H9 (cell line): ENCODE results near the gene IL21R. TPM values are rescaled to one million over a fixed set of nuclear protein-coding genes. Genes with fewer than 3 reads are reported as not detected.

ENCODE experiments used
- DNase-seq: peaks from one replicate; pipeline ENCODE4 v3.0.0-alpha.2; 2017
- H2AFZ ChIP-seq: one replicate; pipeline ENCODE4 v1.6.1; 2013; ENCODE audit warnings: mild to moderate bottlenecking, low read length, control low read depth, moderate library complexity
- H2AK5ac ChIP-seq: 2 replicates; pipeline ENCODE4 v1.6.1; 2013; ENCODE audit warnings: low read length, control low read depth, mixed read lengths; ENCODE audit not compliant: insufficient read length
- H2BK120ac ChIP-seq: one replicate; pipeline ENCODE4 v1.6.1; 2013; ENCODE audit warnings: low read depth, mild to moderate bottlenecking, low read length, control low read depth, inconsistent platforms; ENCODE audit not compliant: poor library complexity, severe bottlenecking
- H2BK12ac ChIP-seq: 2 replicates; pipeline ENCODE4 v1.6.1; 2013; ENCODE audit warnings: low read length, control low read depth, mixed read lengths, low read depth; ENCODE audit not compliant: insufficient read length
- H2BK15ac ChIP-seq: 2 replicates; pipeline ENCODE4 v1.6.1; 2013; ENCODE audit warnings: low read depth, low read length, control low read depth
- H2BK20ac ChIP-seq: one replicate; pipeline ENCODE4 v1.6.1; 2013; ENCODE audit warnings: low read depth, mild to moderate bottlenecking, low read length, control low read depth, inconsistent platforms; ENCODE audit not compliant: poor library complexity, severe bottlenecking
- H2BK5ac ChIP-seq: 2 replicates; pipeline ENCODE4 v1.6.1; 2013; ENCODE audit warnings: low read length, control low read depth, mixed read lengths; ENCODE audit not compliant: insufficient read length
- H3K14ac ChIP-seq: 2 replicates; pipeline ENCODE4 v1.6.1; 2013; ENCODE audit warnings: low read length, control low read depth; ENCODE audit not compliant: insufficient read depth
- H3K18ac ChIP-seq: 2 replicates; pipeline ENCODE4 v1.6.1; 2013; ENCODE audit warnings: low read depth, mild to moderate bottlenecking, mixed read lengths, low read length, control low read depth; ENCODE audit not compliant: insufficient read length
- H3K23ac ChIP-seq: 2 replicates; pipeline ENCODE4 v1.6.1; 2013; ENCODE audit warnings: low read length, control low read depth, mixed read lengths, low read depth; ENCODE audit not compliant: insufficient read length
- H3K23me2 ChIP-seq: 2 replicates; pipeline ENCODE4 v1.6.1; 2013; ENCODE audit warnings: low read depth, mild to moderate bottlenecking, mixed read lengths, low read length, control low read depth; ENCODE audit not compliant: insufficient read length, poor library complexity, severe bottlenecking
- H3K27ac ChIP-seq: 2 replicates; pipeline ENCODE4 v1.5.1; 2013; ENCODE audit warnings: low read length, control low read depth, mixed read lengths, low read depth; ENCODE audit not compliant: insufficient read length
- H3K27me3 ChIP-seq: 2 replicates; pipeline ENCODE4 v1.6.1; 2013; ENCODE audit warnings: low read length, control low read depth, inconsistent platforms; ENCODE audit not compliant: insufficient read depth
- H3K4ac ChIP-seq: 2 replicates; pipeline ENCODE4 v1.6.1; 2013; ENCODE audit warnings: low read depth, mild to moderate bottlenecking, control low read depth, inconsistent platforms, low read length, moderate library complexity
- H3K4me1 ChIP-seq: 2 replicates; pipeline ENCODE4 v1.6.1; 2013; ENCODE audit warnings: low read length, control low read depth, inconsistent platforms; ENCODE audit not compliant: insufficient read depth
- H3K4me2 ChIP-seq: 2 replicates; pipeline ENCODE4 v1.6.1; 2013; ENCODE audit warnings: low read length, control low read depth, mixed read lengths; ENCODE audit not compliant: insufficient read length, insufficient read depth
- H3K56ac ChIP-seq: 2 replicates; pipeline ENCODE4 v1.6.1; 2013; ENCODE audit warnings: low read depth, mild to moderate bottlenecking, mixed read lengths, low read length, control low read depth; ENCODE audit not compliant: insufficient read length
- H3K79me1 ChIP-seq: 2 replicates; pipeline ENCODE4 v1.6.1; 2013; ENCODE audit warnings: low read depth, mild to moderate bottlenecking, moderate library complexity, low read length, control low read depth, inconsistent platforms; ENCODE audit not compliant: insufficient read depth, poor library complexity, severe bottlenecking
- H3K79me2 ChIP-seq: 2 replicates; pipeline ENCODE4 v1.6.1; 2013; ENCODE audit warnings: low read length, control low read depth, inconsistent platforms; ENCODE audit not compliant: insufficient read depth
- H3K9ac ChIP-seq: 2 replicates; pipeline ENCODE4 v1.6.1; 2013; ENCODE audit warnings: low read length, control low read depth, mixed read lengths; ENCODE audit not compliant: insufficient read length; ENCODE audit errors: extremely low read depth
- H3K9me3 ChIP-seq: one replicate; pipeline ENCODE4 v1.6.1; 2013; ENCODE audit warnings: low read depth, low read length, inconsistent platforms; ENCODE audit not compliant: control insufficient read depth
- H3T11ph ChIP-seq: one replicate; pipeline ENCODE4 v1.6.1; 2013; ENCODE audit warnings: mild to moderate bottlenecking, low read length, control low read depth, inconsistent platforms
- H4K20me1 ChIP-seq: one replicate; pipeline ENCODE4 v1.6.1; 2013; ENCODE audit not compliant: control insufficient read depth, insufficient read length, insufficient read depth
- H4K5ac ChIP-seq: 2 replicates; pipeline ENCODE4 v1.6.1; 2013; ENCODE audit warnings: low read depth, mild to moderate bottlenecking, mixed read lengths, low read length, control low read depth; ENCODE audit not compliant: insufficient read length
- H4K8ac ChIP-seq: replicated peaks from 2 replicates; pipeline ENCODE4 v1.6.1; 2013; ENCODE audit warnings: low read length, control low read depth, mixed read lengths, low read depth; ENCODE audit not compliant: insufficient read length
- H4K91ac ChIP-seq: 2 replicates; pipeline ENCODE4 v1.6.1; 2013; ENCODE audit warnings: low read depth, mild to moderate bottlenecking, moderate library complexity, mixed read lengths, low read length, control low read depth; ENCODE audit not compliant: insufficient read length
- H3K27ac Mint-ChIP-seq, 3 experiments: 2 replicates in 2 of 3; 3 replicates in 1 of 3; pipeline ENCODE4 v1.8.0; 2020 to 2021; ENCODE audit warnings: mixed read lengths in 3 of 3, mild to moderate bottlenecking in 1 of 3, moderate library complexity in 1 of 3
- H3K27me3 Mint-ChIP-seq: 2 replicates; pipeline ENCODE4 v1.8.0; 2021; ENCODE audit warnings: low read depth, mild to moderate bottlenecking, moderate library complexity, mixed read lengths
- H3K36me3 Mint-ChIP-seq, 3 experiments: 2 replicates in 2 of 3; 3 replicates in 1 of 3; pipeline ENCODE4 v1.8.0; 2020 to 2021; ENCODE audit warnings: low read depth in 3 of 3, mixed read lengths in 3 of 3; ENCODE audit not compliant: insufficient read depth in 1 of 3
- H3K4me1 Mint-ChIP-seq, 2 experiments: 2 replicates each; pipeline ENCODE4 v1.8.0; 2020; ENCODE audit warnings: mixed read lengths in 2 of 2
- H3K4me3 Mint-ChIP-seq, 2 experiments: 2 replicates in 1 of 2; 3 replicates in 1 of 2; pipeline ENCODE4 v1.8.0; 2020 to 2021; ENCODE audit warnings: mild to moderate bottlenecking in 2 of 2, mixed read lengths in 2 of 2, moderate library complexity in 1 of 2
- H3K9me3 Mint-ChIP-seq, 2 experiments: 2 replicates in 1 of 2; 3 replicates in 1 of 2; pipeline ENCODE4 v1.8.0; 2020; ENCODE audit warnings: mild to moderate bottlenecking in 2 of 2, mixed read lengths in 2 of 2, moderate library complexity in 1 of 2
- CTCF ChIP-seq: fragments of 200-600 bp; sonication (generic); conservative IDR thresholded peaks from 3 replicates; pipeline ENCODE4 v1.8.0; 2021; ENCODE audit warnings: antibody characterized with exemption, mild to moderate bottlenecking
- WGBS: extraction: QIAGEN DNeasy Blood & Tissue Kit; methylation state at CpG from one replicate; pipeline ENCODE4 v1.1.7; 2013; ENCODE audit warnings: missing lambda C conversion rate, low lambda C conversion rate, mixed read lengths; ENCODE audit not compliant: insufficient read length; ENCODE audit errors: extremely low coverage; 5-methylcytosine and 5-hydroxymethylcytosine counted together
- total RNA-seq: library from RNA; stranded (reverse); gene quantifications from 2 replicates; pipeline ENCODE4 v1.2.1, GENCODE V29; 2021

The IL21R gene
- total RNA-seq, 1 experiment from 2014 or later: 0.07 TPM

GRCh38 chr16:27449434-27450195 is 47.6 kb downstream of the IL21R start:
- Histone ChIP-seq H3K4me2 (no peak overlapping the region), H3K56ac (no peak overlapping the region), H3K27me3 (no peaks in the 10 kb centered on the region), H3K4me1 (no peaks in the 10 kb centered on the region), H4K20me1 (peaks cover 2% of the 10 kb centered on the region), H3T11ph (no peak overlapping the region), H4K91ac (no peak overlapping the region), H2BK5ac (no peak overlapping the region), H2BK12ac (no peak overlapping the region), H3K27ac (no peak overlapping the region), H2BK120ac (no peak overlapping the region), H2AFZ (no peak overlapping the region), H2BK20ac (no peak overlapping the region), H3K4ac (no peak overlapping the region), H4K5ac (no peak overlapping the region), H2BK15ac (no peak overlapping the region), H3K79me2 (no peaks in the 10 kb centered on the region), H3K14ac (no peak overlapping the region), H4K8ac (no peak overlapping the region), H3K18ac (no peak overlapping the region), H3K23ac (no peak overlapping the region), H3K9me3 (peaks cover 8% of the 10 kb centered on the region), H3K9ac (no peak overlapping the region), H3K23me2 (no peaks in the 10 kb centered on the region), H3K79me1 (no peaks in the 10 kb centered on the region), H2AK5ac (no peak overlapping the region)
- no peak overlapping the region for H3K27ac Mint-ChIP-seq
- no peak overlapping the region for H3K4me3 Mint-ChIP-seq
- peaks cover 13 to 15% of the 10 kb centered on the region in 2 experiments for H3K9me3 Mint-ChIP-seq
- no peak for TF ChIP-seq CTCF
- peaks cover 2 to 3% of the 10 kb centered on the region in 2 experiments; a peak in 2 of 4 replicates for H3K4me1 Mint-ChIP-seq
- H3K27me3 Mint-ChIP-seq: no peaks in the 10 kb centered on the region
- no peak for DNase-seq
- H3K36me3 Mint-ChIP-seq: peaks cover 6 to 13% (median 11%) of the 10 kb centered on the region in 3 experiments
- WGBS: no CpG with 5 or more reads among the region's 31 CpGs
